Skeletal muscle tissue (tissue), 3 donors: ENCODE results near the gene KRABD2.
A peak's percentile ranks its signal among the peaks of the same experiment; 100 is the strongest.

Experiments used
- H3K27ac ChIP-seq: one replicate; pipeline ENCODE4 v1.7.0; 2013; ENCODE audit warnings: mild to moderate bottlenecking, low read depth, low read length, inconsistent platforms
- H3K27me3 ChIP-seq, 3 donors: one replicate each; pipeline ENCODE4 v1.7.0; 2013; ENCODE audit warnings: low read length in 3 of 3; ENCODE audit not compliant: control insufficient read depth in 3 of 3, insufficient read depth in 3 of 3
- H3K36me3 ChIP-seq, 3 donors: one replicate each; pipeline ENCODE4 v1.7.0; 2013; ENCODE audit warnings: low read length in 3 of 3; ENCODE audit not compliant: control insufficient read depth in 3 of 3, insufficient read depth in 3 of 3
- H3K4me1 ChIP-seq, 3 donors: one replicate each; pipeline ENCODE4 v1.7.0; 2013; ENCODE audit warnings: low read length in 3 of 3, mild to moderate bottlenecking in 3 of 3; ENCODE audit not compliant: control insufficient read depth in 3 of 3, insufficient read depth in 3 of 3
- H3K4me3 ChIP-seq, 3 donors: one replicate each; pipeline ENCODE4 v1.7.0; 2013; ENCODE audit warnings: low read length in 3 of 3
- H3K9ac ChIP-seq, 3 donors: one replicate each; pipeline ENCODE4 v1.7.0; 2013; ENCODE audit warnings: low read length in 3 of 3, mild to moderate bottlenecking in 3 of 3, moderate library complexity in 2 of 3, low read depth in 1 of 3
- H3K9me3 ChIP-seq, 3 donors: one replicate each; pipeline ENCODE4 v1.7.0; 2013; ENCODE audit warnings: low read length in 3 of 3; ENCODE audit not compliant: control insufficient read depth in 3 of 3
- donor health status: Osteomylitis.

KRABD2 gene

GRCh38 chr17:8366231-8366630 lies 10.3 kb downstream of the KRABD2 start:
- Histone ChIP-seq H3K27me3 (no peaks in the 10 kb centered on the region), H3K27ac (peak overlapping the region; percentile 63), H3K9me3 (no peaks in the 10 kb centered on the region), H3K36me3 (peaks cover 13 to 21% (median 16%) of the 10 kb centered on the region in 3 donors), H3K4me3 (no peak overlapping the region), H3K9ac (no peak overlapping the region), H3K4me1 (peaks cover 12 to 23% (median 17%) of the 10 kb centered on the region in 3 donors)

- Histone ChIP-seq H3K4me3 (no peak overlapping the region), H3K9me3 (no peaks in the 10 kb centered on the region), H3K9ac (no peak overlapping the region), H3K4me1 (peaks cover 13 to 22% (median 16%) of the 10 kb centered on the region in 3 donors), H3K27me3 (no peaks in the 10 kb centered on the region), H3K36me3 (peaks cover 13 to 20% (median 16%) of the 10 kb centered on the region in 3 donors), H3K27ac (peak overlapping the region; percentile 46)
These were observed 11.4 kb downstream of the KRABD2 start for GRCh38 chr17:8365143-8365542.

GRCh38 chr17:8362651-8363332 lies 13.7 kb downstream of the KRABD2 start:
- H3K4me1 ChIP-seq: peaks cover 15 to 30% (median 22%) of the 10 kb centered on the region in 3 donors
- peak overlapping the region; percentile 67 for H3K27ac ChIP-seq
- H3K4me3 ChIP-seq: no peak overlapping the region

GRCh38 chr17:8360751-8361150 lies 15.8 kb downstream of the KRABD2 start:
- Histone ChIP-seq H3K4me3 (no peak overlapping the region), H3K9ac (no peak overlapping the region)

More at GRCh38 chr17:8362651-8363332, 13.7 kb downstream of the KRABD2 start:
- Histone ChIP-seq H3K27me3 (no peaks in the 10 kb centered on the region), H3K9ac (no peak overlapping the region), H3K9me3 (no peaks in the 10 kb centered on the region), H3K36me3 (peaks cover 0 to 4% (median 3%) of the 10 kb centered on the region in 3 donors)

GRCh38 chr17:8360260-8360659 lies 16.2 kb downstream of the KRABD2 start:
- Histone ChIP-seq H3K4me1 (peaks cover 15 to 24% (median 21%) of the 10 kb centered on the region in 3 donors), H3K9me3 (no peaks in the 10 kb centered on the region), H3K27ac (peak overlapping the region; percentile 66), H3K27me3 (no peaks in the 10 kb centered on the region), H3K36me3 (peaks cover 0 to 4% (median 3%) of the 10 kb centered on the region in 3 donors), H3K4me3 (no peak overlapping the region), H3K9ac (no peak overlapping the region)

More at GRCh38 chr17:8360751-8361150, 15.8 kb downstream of the KRABD2 start:
- no peaks in the 10 kb centered on the region for H3K9me3 ChIP-seq
- H3K27me3 ChIP-seq: no peaks in the 10 kb centered on the region
- peaks cover 15 to 26% (median 22%) of the 10 kb centered on the region in 3 donors for H3K4me1 ChIP-seq
- peak overlapping the region; percentile 66 for H3K27ac ChIP-seq
- peaks cover 0 to 4% (median 3%) of the 10 kb centered on the region in 3 donors for H3K36me3 ChIP-seq

- Histone ChIP-seq H3K36me3 (peaks cover 0 to 4% (median 3%) of the 10 kb centered on the region in 3 donors), H3K4me3 (no peak overlapping the region), H3K9me3 (no peaks in the 10 kb centered on the region), H3K4me1 (peaks cover 15 to 24% (median 17%) of the 10 kb centered on the region in 3 donors), H3K27me3 (no peaks in the 10 kb centered on the region), H3K9ac (peak overlapping the region in 1 of 3 donors; percentile 23), H3K27ac (peak overlapping the region; percentile 77)
These were observed 16.7 kb downstream of the KRABD2 start for GRCh38 chr17:8359769-8360168.

GRCh38 chr17:8357910-8358309 lies 18.6 kb downstream of the KRABD2 start:
- Histone ChIP-seq H3K27me3 (no peaks in the 10 kb centered on the region), H3K4me1 (peaks cover 14 to 22% (median 15%) of the 10 kb centered on the region in 3 donors), H3K27ac (no peak overlapping the region), H3K36me3 (no peaks in the 10 kb centered on the region), H3K4me3 (no peak overlapping the region), H3K9ac (no peak overlapping the region), H3K9me3 (no peaks in the 10 kb centered on the region)

- H3K27me3 ChIP-seq: no peaks in the 10 kb centered on the region
- H3K4me3 ChIP-seq: no peak overlapping the region
- no peak overlapping the region for H3K27ac ChIP-seq
- no peaks in the 10 kb centered on the region for H3K9me3 ChIP-seq
- H3K36me3 ChIP-seq: no peaks in the 10 kb centered on the region
- peaks cover under 1 to 5% (median under 1%) of the 10 kb centered on the region in 3 donors for H3K4me1 ChIP-seq
- no peak overlapping the region for H3K9ac ChIP-seq
These were observed 22.3 kb downstream of the KRABD2 start for GRCh38 chr17:8354236-8354635.

- Histone ChIP-seq H3K4me3 (no peak overlapping the region), H3K4me1 (peaks cover 0 to 2% (median 0%) of the 10 kb centered on the region in 3 donors), H3K27ac (no peak overlapping the region)
These were observed 22.8 kb downstream of the KRABD2 start for GRCh38 chr17:8353736-8354135.

GRCh38 chr17:8350339-8350738 lies 26.2 kb downstream of the KRABD2 start:
- Histone ChIP-seq H3K9ac (no peak overlapping the region), H3K27ac (no peak overlapping the region), H3K9me3 (no peaks in the 10 kb centered on the region), H3K36me3 (no peaks in the 10 kb centered on the region), H3K4me3 (no peak overlapping the region), H3K27me3 (peaks cover 6 to 9% (median 7%) of the 10 kb centered on the region in 3 donors), H3K4me1 (peaks cover 0 to 2% (median 0%) of the 10 kb centered on the region in 3 donors)

More at GRCh38 chr17:8353736-8354135, 22.8 kb downstream of the KRABD2 start:
- H3K9me3 ChIP-seq: no peaks in the 10 kb centered on the region
- no peak overlapping the region for H3K9ac ChIP-seq
- no peaks in the 10 kb centered on the region for H3K27me3 ChIP-seq
- no peaks in the 10 kb centered on the region for H3K36me3 ChIP-seq
